ENCODE data around the gene INSM2. TPM values are rescaled to one million over a fixed set of nuclear protein-coding genes. Genes with fewer than 3 reads are reported as not detected.

INSM2 gene
- total and polyA plus RNA-seq, 2 experiments from 2014 or later: not detected

GRCh38 chr14:35534873-35535482 is 1.0 kb downstream of the INSM2 start:
- H3K27me3 ChIP-seq: peaks cover 72% of the 10 kb centered on the region
- H3K36me3 ChIP-seq (replicated peaks; ENCODE audit: insufficient read depth, low read depth): no peaks in the 10 kb centered on the region
- no peak overlapping the region for H2AFZ ChIP-seq
- H3K27ac ChIP-seq: no peak overlapping the region
- H3K79me2 ChIP-seq: no peaks in the 10 kb centered on the region
- TF ChIP-seq CTCF (IDR thresholded peaks at IDR 0.05; ENCODE audit: poor library complexity): no peak
- no peaks in the 10 kb centered on the region for H3K9me2 ChIP-seq (replicated peaks; ENCODE audit: insufficient read depth)
- 8% methylated on average over 55 of the region's 55 CpGs for WGBS (ENCODE audit: low lambda C conversion rate, missing lambda C conversion rate)
- H3K9me3 ChIP-seq (ENCODE audit: low read depth): no peaks in the 10 kb centered on the region
- peak overlapping the region; percentile 63 for H3K4me3 ChIP-seq
- no peaks in the 10 kb centered on the region for H4K20me1 ChIP-seq (ENCODE audit: insufficient read depth, poor library complexity, severe bottlenecking)
- H3K4me2 ChIP-seq: peak overlapping the region; percentile 100
- DNase-seq (ENCODE audit: low spot score): peak; percentile 87
- H3K4me1 ChIP-seq (ENCODE audit: insufficient read depth): peaks cover 23% of the 10 kb centered on the region

- DNase-seq (ENCODE audit: low spot score): no peak
- Histone ChIP-seq H3K27me3 (peaks cover 66% of the 10 kb centered on the region), H2AFZ (no peak overlapping the region), H3K27ac (no peak overlapping the region), H3K4me3 (peak overlapping the region; percentile 63), H3K4me2 (peak overlapping the region; percentile 100), H4K20me1 (ENCODE audit: insufficient read depth, poor library complexity, severe bottlenecking) (no peaks in the 10 kb centered on the region), H3K9me3 (ENCODE audit: low read depth) (no peaks in the 10 kb centered on the region), H3K4me1 (ENCODE audit: insufficient read depth) (peaks cover 23% of the 10 kb centered on the region), H3K36me3 (replicated peaks; ENCODE audit: insufficient read depth, low read depth) (no peaks in the 10 kb centered on the region), H3K9me2 (replicated peaks; ENCODE audit: insufficient read depth) (no peaks in the 10 kb centered on the region), H3K79me2 (no peaks in the 10 kb centered on the region)
- TF ChIP-seq EZH2 (IDR thresholded peaks at IDR 0.05; ENCODE audit: borderline replicate concordance) (no peak), CTCF (IDR thresholded peaks at IDR 0.05; ENCODE audit: poor library complexity) (no peak)
- 12% methylated on average over 37 of the region's 37 CpGs for WGBS (ENCODE audit: low lambda C conversion rate, missing lambda C conversion rate)
These were observed 1.6 kb downstream of the INSM2 start for GRCh38 chr14:35535483-35536112.

GRCh38 chr14:35539969-35540368 is 6.0 kb downstream of the INSM2 start:
- Histone ChIP-seq H3K79me2 (no peaks in the 10 kb centered on the region), H3K27ac (no peak overlapping the region), H3K4me3 (no peak overlapping the region), H4K20me1 (ENCODE audit: insufficient read depth, poor library complexity, severe bottlenecking) (no peaks in the 10 kb centered on the region), H3K27me3 (peaks cover 24% of the 10 kb centered on the region), H3K4me1 (ENCODE audit: insufficient read depth) (peaks cover 7% of the 10 kb centered on the region), H3K9me3 (ENCODE audit: low read depth) (no peaks in the 10 kb centered on the region), H3K9me2 (replicated peaks; ENCODE audit: insufficient read depth) (no peaks in the 10 kb centered on the region), H3K36me3 (replicated peaks; ENCODE audit: insufficient read depth, low read depth) (no peaks in the 10 kb centered on the region), H2AFZ (no peak overlapping the region), H3K4me2 (no peak overlapping the region)
- TF ChIP-seq EZH2 (IDR thresholded peaks at IDR 0.05; ENCODE audit: borderline replicate concordance): no peak
- TF ChIP-seq CTCF (IDR thresholded peaks at IDR 0.05; ENCODE audit: poor library complexity): no peak
- no peak for TF ChIP-seq EZH2phosphoT487 (IDR thresholded peaks at IDR 0.05; ENCODE audit: low read depth, severe bottlenecking, unreplicated experiment)
- DNase-seq (ENCODE audit: low spot score): no peak
- 77% methylated on average over 2 of the region's 2 CpGs for WGBS (ENCODE audit: low lambda C conversion rate, missing lambda C conversion rate)
